ENCODE measurements around the gene SRBD1. TPM values are rescaled to one million over a fixed set of nuclear protein-coding genes. Genes with fewer than 3 reads are reported as not detected.

SRBD1 gene
- polyA plus RNA-seq, 1 donor from 2014 or later: 5.3 TPM

GRCh38 chr2:45505138-45505537, 105.9 kb downstream of the SRBD1 start:
- H3K9ac ChIP-seq (ENCODE audit: low read length): peak overlapping the region; percentile 2
- no peaks in the 10 kb centered on the region for H3F3A ChIP-seq (ENCODE audit: insufficient read depth, low read length, poor library complexity, severe bottlenecking)
- TF ChIP-seq CTCF (IDR thresholded peaks at IDR 0.05; ENCODE audit: poor library complexity, severe bottlenecking): no peak
- TF ChIP-seq RAD21 (conservative IDR thresholded peaks at IDR 0.05): no peak
- TF ChIP-seq EZH2 (IDR thresholded peaks at IDR 0.05; ENCODE audit: borderline replicate concordance, insufficient read depth, low read length, poor library complexity, severe bottlenecking): no peak
- TF ChIP-seq SMC3 (conservative IDR thresholded peaks at IDR 0.05; ENCODE audit: poor library complexity): no peak
- TF ChIP-seq POLR2AphosphoS5 (IDR thresholded peaks at IDR 0.05): peak; percentile 25
- no peak for TF ChIP-seq TAF1 (IDR thresholded peaks at IDR 0.05; ENCODE audit: low read depth)
- no peak for TF ChIP-seq MXI1 (conservative IDR thresholded peaks at IDR 0.05; ENCODE audit: poor library complexity, severe bottlenecking)
- no peak for TF ChIP-seq REST (IDR thresholded peaks at IDR 0.05; ENCODE audit: borderline replicate concordance)
- TF ChIP-seq EP300 (conservative IDR thresholded peaks at IDR 0.05; ENCODE audit: poor library complexity, severe bottlenecking): peak; percentile 90
- no peaks in the 10 kb centered on the region for H3K27me3 ChIP-seq (ENCODE audit: insufficient read depth, low read depth, low read length)
- no peaks in the 10 kb centered on the region for H3K9me2 ChIP-seq (ENCODE audit: insufficient read depth, low read length)
- H3K9me3 ChIP-seq (ENCODE audit: low read length): no peaks in the 10 kb centered on the region
- H3K79me2 ChIP-seq (replicated peaks; ENCODE audit: insufficient read depth, low read length): no peaks in the 10 kb centered on the region
- no peaks in the 10 kb centered on the region for H4K20me1 ChIP-seq (ENCODE audit: insufficient read depth)
- H3K36me3 ChIP-seq (ENCODE audit: insufficient read depth, low read length): no peaks in the 10 kb centered on the region
- H3K4me3 ChIP-seq (ENCODE audit: low read length): no peak overlapping the region
- H2AFZ ChIP-seq (ENCODE audit: low read depth, low read length): no peak overlapping the region
- H3K27ac ChIP-seq (ENCODE audit: low read length): peak overlapping the region; percentile 24
- H3K4me2 ChIP-seq (ENCODE audit: low read length): no peak overlapping the region

DNA sequence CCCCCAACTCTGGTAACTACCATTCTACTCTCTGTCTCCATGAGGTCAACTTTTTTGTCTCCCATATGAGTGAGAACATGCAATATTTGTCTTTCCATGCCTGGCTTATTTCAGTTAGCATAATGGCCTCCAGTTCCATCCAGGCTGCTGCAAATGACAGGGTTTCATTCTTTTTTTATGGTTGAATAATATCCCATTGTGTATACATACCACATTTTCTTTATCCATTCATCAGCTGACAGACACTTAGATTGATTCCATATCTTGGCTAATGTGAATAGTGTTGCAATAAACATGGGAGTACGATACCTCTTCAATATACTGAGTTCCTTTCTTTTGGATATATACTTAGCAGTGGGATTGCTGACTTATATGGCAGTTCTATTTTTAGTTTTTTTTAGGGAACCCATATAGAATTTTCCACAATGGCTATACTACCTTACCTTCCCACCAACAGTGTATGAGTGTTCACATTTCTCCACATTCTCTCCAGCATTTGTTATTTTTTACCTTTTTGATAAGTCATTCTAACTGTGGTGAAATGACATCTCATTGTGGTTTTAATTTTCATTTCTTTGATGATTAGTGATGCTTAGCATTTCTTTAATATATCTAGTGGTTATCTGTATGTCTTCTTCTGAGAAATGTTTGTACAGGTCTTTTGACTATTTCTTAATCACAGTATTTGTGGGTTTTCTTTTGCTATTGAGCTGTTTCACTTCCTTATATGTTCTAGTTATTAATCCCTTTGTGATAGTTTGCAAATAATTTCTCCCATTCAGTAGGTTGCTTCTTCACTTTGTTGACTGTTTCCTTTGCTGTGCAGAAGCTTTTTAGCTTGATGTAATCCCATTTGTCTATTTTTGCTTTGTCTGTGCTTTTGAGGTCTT, 112.2 kb downstream of the SRBD1 start:
- no peaks in the 10 kb centered on the region for H3K27me3 ChIP-seq (ENCODE audit: insufficient read depth, low read depth, low read length)
- H3K36me3 ChIP-seq (ENCODE audit: insufficient read depth, low read length): no peaks in the 10 kb centered on the region
- no peak overlapping the region for H3K4me3 ChIP-seq (ENCODE audit: low read length)
- H3K9ac ChIP-seq (ENCODE audit: low read length): no peak overlapping the region
- H3K4me2 ChIP-seq (ENCODE audit: low read length): no peak overlapping the region
- no peaks in the 10 kb centered on the region for H3F3A ChIP-seq (ENCODE audit: insufficient read depth, low read length, poor library complexity, severe bottlenecking)
- H3K9me3 ChIP-seq (ENCODE audit: low read length): no peaks in the 10 kb centered on the region
- H4K20me1 ChIP-seq (ENCODE audit: insufficient read depth): no peaks in the 10 kb centered on the region
- H3K27ac ChIP-seq (ENCODE audit: low read length): no peak overlapping the region
- no peak for TF ChIP-seq CTCF (IDR thresholded peaks at IDR 0.05; ENCODE audit: poor library complexity, severe bottlenecking)
- TF ChIP-seq SMC3 (conservative IDR thresholded peaks at IDR 0.05; ENCODE audit: poor library complexity): no peak
- TF ChIP-seq EP300 (conservative IDR thresholded peaks at IDR 0.05; ENCODE audit: poor library complexity, severe bottlenecking): no peak
- no peak for TF ChIP-seq TAF1 (IDR thresholded peaks at IDR 0.05; ENCODE audit: low read depth)
- no peak overlapping the region for H2AFZ ChIP-seq (ENCODE audit: low read depth, low read length)
- no peaks in the 10 kb centered on the region for H3K9me2 ChIP-seq (ENCODE audit: insufficient read depth, low read length)
- H3K79me2 ChIP-seq (replicated peaks; ENCODE audit: insufficient read depth, low read length): no peaks in the 10 kb centered on the region

Measured in neural cell (in vitro differentiated cells).